ENCODE measurements around the gene AHSA1.

GRCh38 chr14:77478796-77479195 is 20.9 kb downstream of the AHSA1 start:
- TF ChIP-seq POLR2A (IDR thresholded peaks at IDR 0.05), result no peak
- TF ChIP-seq, protein P1, sequence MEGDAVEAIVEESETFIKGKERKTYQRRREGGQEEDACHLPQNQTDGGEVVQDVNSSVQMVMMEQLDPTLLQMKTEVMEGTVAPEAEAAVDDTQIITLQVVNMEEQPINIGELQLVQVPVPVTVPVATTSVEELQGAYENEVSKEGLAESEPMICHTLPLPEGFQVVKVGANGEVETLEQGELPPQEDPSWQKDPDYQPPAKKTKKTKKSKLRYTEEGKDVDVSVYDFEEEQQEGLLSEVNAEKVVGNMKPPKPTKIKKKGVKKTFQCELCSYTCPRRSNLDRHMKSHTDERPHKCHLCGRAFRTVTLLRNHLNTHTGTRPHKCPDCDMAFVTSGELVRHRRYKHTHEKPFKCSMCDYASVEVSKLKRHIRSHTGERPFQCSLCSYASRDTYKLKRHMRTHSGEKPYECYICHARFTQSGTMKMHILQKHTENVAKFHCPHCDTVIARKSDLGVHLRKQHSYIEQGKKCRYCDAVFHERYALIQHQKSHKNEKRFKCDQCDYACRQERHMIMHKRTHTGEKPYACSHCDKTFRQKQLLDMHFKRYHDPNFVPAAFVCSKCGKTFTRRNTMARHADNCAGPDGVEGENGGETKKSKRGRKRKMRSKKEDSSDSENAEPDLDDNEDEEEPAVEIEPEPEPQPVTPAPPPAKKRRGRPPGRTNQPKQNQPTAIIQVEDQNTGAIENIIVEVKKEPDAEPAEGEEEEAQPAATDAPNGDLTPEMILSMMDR (IDR thresholded peaks at IDR 0.05), result no peak
